ENCODE results near the gene SRRM1. TPM values are rescaled to one million over a fixed set of nuclear protein-coding genes. Genes with fewer than 3 reads are reported as not detected.

Gene SRRM1
- total RNA-seq, 1 experiment from 2014 or later: 160 TPM

DNA sequence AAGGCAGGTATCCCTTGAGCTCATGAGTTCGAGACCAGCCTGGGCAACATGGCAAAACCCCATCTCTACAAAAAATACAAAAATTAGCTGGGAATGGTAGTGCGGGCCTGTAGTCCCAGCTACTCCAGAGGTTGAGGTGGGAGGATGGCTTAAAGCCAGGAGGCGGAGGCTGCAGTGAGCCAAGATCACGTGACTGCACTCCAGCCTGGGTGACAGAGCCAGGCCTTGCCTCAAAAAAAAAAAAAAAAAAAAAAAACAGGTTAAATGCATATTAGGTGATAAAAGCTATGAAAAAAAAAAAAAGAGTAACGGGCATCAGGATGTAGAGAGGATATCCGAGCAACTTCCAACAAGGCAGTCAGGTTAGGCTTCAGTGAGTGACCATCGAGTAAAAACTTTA, 2.8 kb upstream of the SRRM1 start:
- BruUV-seq (replicated peaks): no TSS peak

DNA sequence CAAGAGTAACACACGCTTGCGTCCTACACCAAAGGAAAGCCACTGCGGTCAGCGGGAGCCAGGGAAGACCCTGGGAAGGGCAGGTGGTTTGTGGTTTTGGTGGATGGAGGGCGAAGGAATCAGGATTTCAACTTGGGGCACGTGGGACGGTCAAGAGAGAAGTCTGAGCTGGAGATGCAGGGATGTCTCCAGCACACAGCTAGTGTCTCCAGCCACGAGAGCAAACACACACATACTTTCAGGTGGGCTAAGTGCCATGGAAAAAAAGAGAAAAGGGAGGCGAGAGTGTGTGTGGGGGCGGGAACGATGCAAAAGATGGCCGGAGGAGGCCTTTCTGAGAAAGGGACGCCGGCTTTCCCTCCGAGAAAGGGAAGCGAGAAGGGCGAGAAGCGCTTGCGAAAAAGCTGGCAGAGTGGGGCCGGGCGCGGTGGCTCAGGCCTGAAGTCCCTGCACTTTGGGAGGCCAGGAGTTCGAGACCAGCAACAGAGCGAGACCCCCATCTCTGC, 1.4 kb upstream of the SRRM1 start:
- in situ Hi-C loops (cut with HindIII; ENCODE audit: low pct_unique_long_range_greater_than_20kb, low sequenced_read_pairs): no loop called here
- ChIA-PET POLR2A (no interaction called here), CTCF (no interaction called here)
- ATAC-seq: no peak
- BruUV-seq (replicated peaks): no TSS peak
- no peak for TF ChIP-seq TCF7L2 (IDR thresholded peaks at IDR 0.05; ENCODE audit: low read depth, low read length)
- no peak for TF ChIP-seq POLR2AphosphoS5 (IDR thresholded peaks at IDR 0.05; ENCODE audit: low read depth, low read length)
- TF ChIP-seq, protein P1, sequence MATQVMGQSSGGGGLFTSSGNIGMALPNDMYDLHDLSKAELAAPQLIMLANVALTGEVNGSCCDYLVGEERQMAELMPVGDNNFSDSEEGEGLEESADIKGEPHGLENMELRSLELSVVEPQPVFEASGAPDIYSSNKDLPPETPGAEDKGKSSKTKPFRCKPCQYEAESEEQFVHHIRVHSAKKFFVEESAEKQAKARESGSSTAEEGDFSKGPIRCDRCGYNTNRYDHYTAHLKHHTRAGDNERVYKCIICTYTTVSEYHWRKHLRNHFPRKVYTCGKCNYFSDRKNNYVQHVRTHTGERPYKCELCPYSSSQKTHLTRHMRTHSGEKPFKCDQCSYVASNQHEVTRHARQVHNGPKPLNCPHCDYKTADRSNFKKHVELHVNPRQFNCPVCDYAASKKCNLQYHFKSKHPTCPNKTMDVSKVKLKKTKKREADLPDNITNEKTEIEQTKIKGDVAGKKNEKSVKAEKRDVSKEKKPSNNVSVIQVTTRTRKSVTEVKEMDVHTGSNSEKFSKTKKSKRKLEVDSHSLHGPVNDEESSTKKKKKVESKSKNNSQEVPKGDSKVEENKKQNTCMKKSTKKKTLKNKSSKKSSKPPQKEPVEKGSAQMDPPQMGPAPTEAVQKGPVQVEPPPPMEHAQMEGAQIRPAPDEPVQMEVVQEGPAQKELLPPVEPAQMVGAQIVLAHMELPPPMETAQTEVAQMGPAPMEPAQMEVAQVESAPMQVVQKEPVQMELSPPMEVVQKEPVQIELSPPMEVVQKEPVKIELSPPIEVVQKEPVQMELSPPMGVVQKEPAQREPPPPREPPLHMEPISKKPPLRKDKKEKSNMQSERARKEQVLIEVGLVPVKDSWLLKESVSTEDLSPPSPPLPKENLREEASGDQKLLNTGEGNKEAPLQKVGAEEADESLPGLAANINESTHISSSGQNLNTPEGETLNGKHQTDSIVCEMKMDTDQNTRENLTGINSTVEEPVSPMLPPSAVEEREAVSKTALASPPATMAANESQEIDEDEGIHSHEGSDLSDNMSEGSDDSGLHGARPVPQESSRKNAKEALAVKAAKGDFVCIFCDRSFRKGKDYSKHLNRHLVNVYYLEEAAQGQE (IDR thresholded peaks at IDR 0.05; ENCODE audit: insufficient read depth in 1 of 2, low read depth in 2 of 2, low read length in 1 of 2): no peak
- TF ChIP-seq SIN3A (IDR thresholded peaks at IDR 0.05; ENCODE audit: borderline replicate concordance, insufficient read depth, low read depth, low read length): no peak
- TF ChIP-seq, protein P2, sequence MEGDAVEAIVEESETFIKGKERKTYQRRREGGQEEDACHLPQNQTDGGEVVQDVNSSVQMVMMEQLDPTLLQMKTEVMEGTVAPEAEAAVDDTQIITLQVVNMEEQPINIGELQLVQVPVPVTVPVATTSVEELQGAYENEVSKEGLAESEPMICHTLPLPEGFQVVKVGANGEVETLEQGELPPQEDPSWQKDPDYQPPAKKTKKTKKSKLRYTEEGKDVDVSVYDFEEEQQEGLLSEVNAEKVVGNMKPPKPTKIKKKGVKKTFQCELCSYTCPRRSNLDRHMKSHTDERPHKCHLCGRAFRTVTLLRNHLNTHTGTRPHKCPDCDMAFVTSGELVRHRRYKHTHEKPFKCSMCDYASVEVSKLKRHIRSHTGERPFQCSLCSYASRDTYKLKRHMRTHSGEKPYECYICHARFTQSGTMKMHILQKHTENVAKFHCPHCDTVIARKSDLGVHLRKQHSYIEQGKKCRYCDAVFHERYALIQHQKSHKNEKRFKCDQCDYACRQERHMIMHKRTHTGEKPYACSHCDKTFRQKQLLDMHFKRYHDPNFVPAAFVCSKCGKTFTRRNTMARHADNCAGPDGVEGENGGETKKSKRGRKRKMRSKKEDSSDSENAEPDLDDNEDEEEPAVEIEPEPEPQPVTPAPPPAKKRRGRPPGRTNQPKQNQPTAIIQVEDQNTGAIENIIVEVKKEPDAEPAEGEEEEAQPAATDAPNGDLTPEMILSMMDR (IDR thresholded peaks at IDR 0.05): no peak
- no peak for DNase-seq (ENCODE audit: low read depth, low spot score)
- Histone ChIP-seq H3K36me3 (ENCODE audit: control insufficient read depth, insufficient read depth, low read length) (peaks cover 27% of the 10 kb centered on the region), H3K4me3 (ENCODE audit: low read depth in 2 of 2, low read length in 2 of 2) (peak overlapping the region; percentile 86 to 95), H3K9me3 (ENCODE audit: control insufficient read depth, insufficient read depth, low read depth, low read length) (no peaks in the 10 kb centered on the region), H3K27me3 (ENCODE audit: control insufficient read depth, insufficient read depth, low read length) (no peaks in the 10 kb centered on the region), H3K4me1 (ENCODE audit: control insufficient read depth, insufficient read depth, low read length) (peaks cover 20% of the 10 kb centered on the region), H3K27ac (ENCODE audit: low read length) (peak overlapping the region; percentile 96)
- intact Hi-C loops (cut with micrococcal nuclease; ENCODE audit: unreplicated experiment): no loop called here

More for the DNA sequence above, 2.8 kb upstream of the SRRM1 start:
- no peak overlapping the region for H3K27ac ChIP-seq (ENCODE audit: low read length)
- intact Hi-C loops (cut with micrococcal nuclease; ENCODE audit: unreplicated experiment) (no loop called here), in situ Hi-C loops (cut with HindIII; ENCODE audit: low pct_unique_long_range_greater_than_20kb, low sequenced_read_pairs) (no loop called here)
- H3K36me3 ChIP-seq (ENCODE audit: control insufficient read depth, insufficient read depth, low read length): peaks cover 14% of the 10 kb centered on the region
- no peaks in the 10 kb centered on the region for H3K27me3 ChIP-seq (ENCODE audit: control insufficient read depth, insufficient read depth, low read length)
- ATAC-seq: no peak
- H3K4me1 ChIP-seq (ENCODE audit: control insufficient read depth, insufficient read depth, low read length): peaks cover 15% of the 10 kb centered on the region
- ChIA-PET CTCF (interaction anchor here (0.6 kb wide), 1 partner anchor 490 kb away, joined by 3 read pairs; no protein-coding TSS in a partner anchor), POLR2A (interaction anchor here (0.6 kb wide), 1 partner anchor 43 kb away, joined by 3 read pairs; no protein-coding TSS in a partner anchor)
- no peak for DNase-seq (ENCODE audit: low read depth, low spot score)
- H3K9me3 ChIP-seq (ENCODE audit: control insufficient read depth, insufficient read depth, low read depth, low read length): no peaks in the 10 kb centered on the region
- no peak overlapping the region for H3K4me3 ChIP-seq (ENCODE audit: low read depth in 2 of 2, low read length in 2 of 2)
- TF ChIP-seq, protein P2 (IDR thresholded peaks at IDR 0.05): no peak
- TF ChIP-seq POLR2AphosphoS5 (IDR thresholded peaks at IDR 0.05; ENCODE audit: low read depth, low read length): no peak
- no peak for TF ChIP-seq TCF7L2 (IDR thresholded peaks at IDR 0.05; ENCODE audit: low read depth, low read length)
- no peak for TF ChIP-seq SIN3A (IDR thresholded peaks at IDR 0.05; ENCODE audit: borderline replicate concordance, insufficient read depth, low read depth, low read length)
- TF ChIP-seq, protein P1 (IDR thresholded peaks at IDR 0.05; ENCODE audit: insufficient read depth in 1 of 2, low read depth in 2 of 2, low read length in 1 of 2): no peak
